D721Med (cell line): ENCODE data around the gene SAMD4B.

Experiments
- DNase-seq: peaks from one replicate; pipeline ENCODE4 v3.0.0; 2011; ENCODE audit warnings: low spot score; ENCODE audit not compliant: insufficient read length
- FAIRE-seq: peaks from 2 replicates; lab custom pipeline; 2011; peaks lifted over from hg19 to GRCh38; lab: Jason Lieb, UNC
- TF ChIP-seq, protein P1 (sequence below): IDR thresholded peaks from 2 replicates; pipeline ENCODE4 v1.5.1; 2012; ENCODE audit warnings: mild to moderate bottlenecking, control low read depth; ENCODE audit not compliant: insufficient read depth; ENCODE audit errors: missing control alignments

The SAMD4B gene

DNA sequence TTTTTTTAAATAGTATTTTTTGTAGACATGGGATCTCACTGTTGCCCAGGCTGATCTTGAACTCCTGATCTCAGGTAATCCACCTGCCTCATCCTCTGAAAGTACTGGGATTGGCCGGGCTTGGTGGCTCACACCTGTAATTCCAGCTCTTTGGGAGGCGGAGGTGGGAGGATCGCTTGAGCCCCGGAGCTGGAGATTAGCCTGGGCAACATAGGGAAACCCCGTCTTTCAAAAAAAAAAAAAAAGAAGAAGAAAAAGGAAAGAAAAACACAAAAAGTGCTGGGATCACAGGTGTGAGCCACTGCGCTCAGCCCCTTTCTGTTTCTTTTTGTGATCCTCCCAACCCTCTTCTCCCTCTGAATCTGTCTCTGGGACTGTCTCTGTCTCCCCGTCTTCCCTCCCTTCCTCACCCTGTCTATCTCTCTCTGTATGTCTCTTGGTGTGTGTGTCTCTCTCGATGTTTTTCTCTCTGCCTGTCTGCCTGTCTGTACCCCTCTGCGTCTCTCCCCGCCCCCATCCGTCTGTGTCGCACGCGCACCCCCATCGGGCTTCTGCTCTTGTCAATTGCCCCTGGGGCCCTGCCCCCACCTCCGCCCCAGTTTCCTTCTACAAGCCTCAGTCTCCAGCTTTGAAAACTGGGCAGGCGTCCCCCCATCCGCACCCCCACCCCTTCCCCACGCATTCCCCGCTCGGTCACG is 63.9 kb downstream of the SAMD4B start:
- DNase-seq (no peak), FAIRE-seq (no peak)
- TF ChIP-seq, protein P1, sequence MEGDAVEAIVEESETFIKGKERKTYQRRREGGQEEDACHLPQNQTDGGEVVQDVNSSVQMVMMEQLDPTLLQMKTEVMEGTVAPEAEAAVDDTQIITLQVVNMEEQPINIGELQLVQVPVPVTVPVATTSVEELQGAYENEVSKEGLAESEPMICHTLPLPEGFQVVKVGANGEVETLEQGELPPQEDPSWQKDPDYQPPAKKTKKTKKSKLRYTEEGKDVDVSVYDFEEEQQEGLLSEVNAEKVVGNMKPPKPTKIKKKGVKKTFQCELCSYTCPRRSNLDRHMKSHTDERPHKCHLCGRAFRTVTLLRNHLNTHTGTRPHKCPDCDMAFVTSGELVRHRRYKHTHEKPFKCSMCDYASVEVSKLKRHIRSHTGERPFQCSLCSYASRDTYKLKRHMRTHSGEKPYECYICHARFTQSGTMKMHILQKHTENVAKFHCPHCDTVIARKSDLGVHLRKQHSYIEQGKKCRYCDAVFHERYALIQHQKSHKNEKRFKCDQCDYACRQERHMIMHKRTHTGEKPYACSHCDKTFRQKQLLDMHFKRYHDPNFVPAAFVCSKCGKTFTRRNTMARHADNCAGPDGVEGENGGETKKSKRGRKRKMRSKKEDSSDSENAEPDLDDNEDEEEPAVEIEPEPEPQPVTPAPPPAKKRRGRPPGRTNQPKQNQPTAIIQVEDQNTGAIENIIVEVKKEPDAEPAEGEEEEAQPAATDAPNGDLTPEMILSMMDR: no peak

DNA sequence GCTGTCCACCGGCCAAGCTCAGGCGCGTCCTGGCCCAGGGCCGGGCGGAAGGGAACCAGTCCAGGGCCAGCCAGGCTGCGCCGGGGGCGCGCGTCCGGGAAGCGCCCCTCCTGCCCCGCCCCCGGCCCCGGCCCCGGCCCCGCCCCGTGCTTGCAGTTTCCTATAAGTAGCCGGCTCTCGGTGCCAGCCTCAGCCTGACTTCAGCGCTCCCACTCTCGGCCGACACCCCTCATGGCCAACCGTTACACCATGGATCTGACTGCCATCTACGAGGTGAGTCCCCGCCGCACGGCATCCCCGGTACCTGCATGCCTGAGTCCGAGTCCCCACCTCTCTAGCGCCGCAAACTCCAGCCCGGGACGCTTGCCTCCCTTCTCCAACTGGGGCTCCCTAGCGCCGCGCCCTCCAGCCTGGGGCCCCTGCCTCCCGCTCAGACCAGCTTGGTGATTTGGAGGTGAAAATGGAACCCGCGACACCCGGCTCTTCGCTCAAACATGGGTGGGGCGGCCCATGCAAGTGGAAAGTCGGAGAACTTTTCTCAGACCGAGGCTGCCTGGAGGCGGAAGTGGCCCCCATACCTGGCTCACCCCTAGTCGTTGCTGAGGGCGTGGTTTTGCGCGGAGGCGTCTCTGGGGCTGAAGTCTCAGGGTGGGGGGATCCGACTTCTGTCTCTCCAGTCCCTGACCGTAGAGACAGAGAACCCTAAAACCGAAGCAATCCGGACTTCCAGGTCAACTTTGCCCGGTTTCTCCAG is 64.6 kb downstream of the SAMD4B start, which contains the start of gene ZFP36:
ZFP36 (plus strand) TSS at position 192 of the 754 bp plus-strand sequence; CDS start at position 250, 58 bp downstream.
- no peak for FAIRE-seq
- DNase-seq: peak; percentile 76
- TF ChIP-seq, protein P1: no peak

DNA sequence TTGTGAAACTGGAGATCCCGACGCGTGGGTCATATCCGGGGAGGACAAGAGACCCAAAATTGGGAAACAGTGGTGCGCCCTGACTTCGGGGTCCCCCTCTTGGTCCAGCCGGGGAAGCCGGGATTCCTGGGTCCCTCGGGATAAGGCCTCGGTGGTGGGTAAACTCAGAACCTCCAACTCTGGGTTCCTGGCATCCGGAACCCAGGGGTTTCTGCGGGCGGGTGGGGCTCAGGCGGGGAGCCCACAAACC is 65.1 kb downstream of the SAMD4B start:
- TF ChIP-seq, protein P1: no peak
- no peak for FAIRE-seq
- no peak for DNase-seq

DNA sequence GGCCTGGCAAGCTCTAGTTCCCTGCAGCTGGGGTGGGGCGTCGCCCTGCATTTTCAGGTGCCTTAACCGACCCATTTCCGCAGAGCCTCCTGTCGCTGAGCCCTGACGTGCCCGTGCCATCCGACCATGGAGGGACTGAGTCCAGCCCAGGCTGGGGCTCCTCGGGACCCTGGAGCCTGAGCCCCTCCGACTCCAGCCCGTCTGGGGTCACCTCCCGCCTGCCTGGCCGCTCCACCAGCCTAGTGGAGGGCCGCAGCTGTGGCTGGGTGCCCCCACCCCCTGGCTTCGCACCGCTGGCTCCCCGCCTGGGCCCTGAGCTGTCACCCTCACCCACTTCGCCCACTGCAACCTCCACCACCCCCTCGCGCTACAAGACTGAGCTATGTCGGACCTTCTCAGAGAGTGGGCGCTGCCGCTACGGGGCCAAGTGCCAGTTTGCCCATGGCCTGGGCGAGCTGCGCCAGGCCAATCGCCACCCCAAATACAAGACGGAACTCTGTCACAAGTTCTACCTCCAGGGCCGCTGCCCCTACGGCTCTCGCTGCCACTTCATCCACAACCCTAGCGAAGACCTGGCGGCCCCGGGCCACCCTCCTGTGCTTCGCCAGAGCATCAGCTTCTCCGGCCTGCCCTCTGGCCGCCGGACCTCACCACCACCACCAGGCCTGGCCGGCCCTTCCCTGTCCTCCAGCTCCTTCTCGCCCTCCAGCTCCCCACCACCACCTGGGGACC is 65.6 kb downstream of the SAMD4B start:
- TF ChIP-seq, protein P1: no peak
- DNase-seq (no peak), FAIRE-seq (no peak)

DNA sequence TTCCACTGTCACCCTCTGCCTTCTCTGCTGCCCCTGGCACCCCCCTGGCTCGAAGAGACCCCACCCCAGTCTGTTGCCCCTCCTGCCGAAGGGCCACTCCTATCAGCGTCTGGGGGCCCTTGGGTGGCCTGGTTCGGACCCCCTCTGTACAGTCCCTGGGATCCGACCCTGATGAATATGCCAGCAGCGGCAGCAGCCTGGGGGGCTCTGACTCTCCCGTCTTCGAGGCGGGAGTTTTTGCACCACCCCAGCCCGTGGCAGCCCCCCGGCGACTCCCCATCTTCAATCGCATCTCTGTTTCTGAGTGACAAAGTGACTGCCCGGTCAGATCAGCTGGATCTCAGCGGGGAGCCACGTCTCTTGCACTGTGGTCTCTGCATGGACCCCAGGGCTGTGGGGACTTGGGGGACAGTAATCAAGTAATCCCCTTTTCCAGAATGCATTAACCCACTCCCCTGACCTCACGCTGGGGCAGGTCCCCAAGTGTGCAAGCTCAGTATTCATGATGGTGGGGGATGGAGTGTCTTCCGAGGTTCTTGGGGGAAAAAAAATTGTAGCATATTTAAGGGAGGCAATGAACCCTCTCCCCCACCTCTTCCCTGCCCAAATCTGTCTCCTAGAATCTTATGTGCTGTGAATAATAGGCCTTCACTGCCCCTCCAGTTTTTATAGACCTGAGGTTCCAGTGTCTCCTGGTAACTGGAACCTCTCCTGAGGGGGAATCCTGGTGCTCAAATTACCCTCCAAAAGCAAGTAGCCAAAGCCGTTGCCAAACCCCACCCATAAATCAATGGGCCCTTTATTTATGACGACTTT is 66.4 kb downstream of the SAMD4B start:
- TF ChIP-seq, protein P1: no peak
- FAIRE-seq: no peak
- no peak for DNase-seq

DNA sequence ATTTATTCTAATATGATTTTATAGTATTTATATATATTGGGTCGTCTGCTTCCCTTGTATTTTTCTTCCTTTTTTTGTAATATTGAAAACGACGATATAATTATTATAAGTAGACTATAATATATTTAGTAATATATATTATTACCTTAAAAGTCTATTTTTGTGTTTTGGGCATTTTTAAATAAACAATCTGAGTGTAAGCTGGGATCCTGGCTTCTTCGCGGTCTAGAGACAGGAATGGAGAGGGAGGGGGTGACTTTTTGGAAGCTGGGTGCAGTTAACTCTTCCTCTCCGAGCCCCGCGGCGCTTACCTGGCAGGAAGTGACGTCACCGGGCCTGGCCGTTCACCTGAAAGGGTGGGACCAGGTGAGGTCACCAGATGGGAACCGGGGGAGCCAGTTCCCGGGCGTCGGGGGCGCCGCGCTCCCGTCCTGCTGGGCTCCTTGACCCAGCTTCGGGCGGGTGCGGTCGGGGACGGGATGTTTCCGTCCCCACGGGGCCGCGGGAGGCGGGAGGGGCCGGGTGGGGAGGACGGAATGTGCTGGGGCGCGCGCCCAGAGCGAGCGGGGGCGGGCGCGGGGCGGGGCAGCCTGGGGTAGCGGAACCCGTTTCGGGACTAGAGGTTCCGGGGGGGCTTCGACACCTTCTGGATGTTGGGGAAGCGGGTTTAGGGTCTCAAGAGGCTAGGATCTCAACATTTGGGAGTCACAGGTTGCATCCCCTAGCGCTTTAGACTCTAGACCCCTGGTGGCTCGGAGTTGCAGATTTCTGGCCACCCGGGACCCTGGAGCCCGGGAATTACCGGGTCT is 67.2 kb downstream of the SAMD4B start:
- no peak for DNase-seq
- no peak for FAIRE-seq
- TF ChIP-seq, protein P1: no peak
